ENCODE data around the gene GRIA4.

GRIA4 gene

GRCh38 chr11:105786741-105787140, 176.9 kb downstream of the GRIA4 start:
- H3K4me3 ChIP-seq (ENCODE audit: low read depth in 1 of 2, low read length in 1 of 2) = no peak overlapping the region
- H3K4me1 ChIP-seq (ENCODE audit: control insufficient read depth in 1 of 2, insufficient read depth in 1 of 2, low read depth in 1 of 2, low read length in 1 of 2) = no peaks in the 10 kb centered on the region
- TF ChIP-seq CTCF (IDR thresholded peaks at IDR 0.05) = no peak
- no peak overlapping the region for H3K27ac ChIP-seq
- H3K36me3 ChIP-seq = no peaks in the 10 kb centered on the region
- no peaks in the 10 kb centered on the region for H3K9me3 ChIP-seq
- H3K27me3 ChIP-seq = no peaks in the 10 kb centered on the region

- Histone ChIP-seq H3K4me1 (ENCODE audit: control insufficient read depth in 1 of 2, insufficient read depth in 1 of 2, low read depth in 1 of 2, low read length in 1 of 2) (no peaks in the 10 kb centered on the region), H3K9me3 (no peaks in the 10 kb centered on the region), H3K36me3 (no peaks in the 10 kb centered on the region), H3K4me3 (ENCODE audit: low read depth in 1 of 2, low read length in 1 of 2) (no peak overlapping the region), H3K27me3 (no peaks in the 10 kb centered on the region), H3K27ac (no peak overlapping the region)
- TF ChIP-seq CTCF (IDR thresholded peaks at IDR 0.05) = no peak
Observed at GRCh38 chr11:105789579-105790420, 179.9 kb downstream of the GRIA4 start.

GRCh38 chr11:105790840-105791239, 181.0 kb downstream of the GRIA4 start:
- Histone ChIP-seq H3K27me3 (no peaks in the 10 kb centered on the region), H3K9me3 (no peaks in the 10 kb centered on the region), H3K36me3 (no peaks in the 10 kb centered on the region), H3K4me3 (ENCODE audit: low read depth in 1 of 2, low read length in 1 of 2) (no peak overlapping the region), H3K4me1 (ENCODE audit: control insufficient read depth in 1 of 2, insufficient read depth in 1 of 2, low read depth in 1 of 2, low read length in 1 of 2) (no peaks in the 10 kb centered on the region), H3K27ac (no peak overlapping the region)
- no peak for TF ChIP-seq CTCF (IDR thresholded peaks at IDR 0.05)

GRCh38 chr11:105793092-105793491, 183.2 kb downstream of the GRIA4 start:
- Histone ChIP-seq H3K27ac (no peak overlapping the region), H3K36me3 (no peaks in the 10 kb centered on the region), H3K9me3 (no peaks in the 10 kb centered on the region), H3K27me3 (no peaks in the 10 kb centered on the region), H3K4me1 (ENCODE audit: control insufficient read depth in 1 of 2, insufficient read depth in 1 of 2, low read depth in 1 of 2, low read length in 1 of 2) (no peaks in the 10 kb centered on the region), H3K4me3 (ENCODE audit: low read depth in 1 of 2, low read length in 1 of 2) (no peak overlapping the region)
- no peak for TF ChIP-seq CTCF (IDR thresholded peaks at IDR 0.05)

- Histone ChIP-seq H3K4me1 (ENCODE audit: control insufficient read depth in 1 of 2, insufficient read depth in 1 of 2, low read depth in 1 of 2, low read length in 1 of 2) (no peaks in the 10 kb centered on the region), H3K27me3 (no peaks in the 10 kb centered on the region), H3K4me3 (ENCODE audit: low read depth in 1 of 2, low read length in 1 of 2) (no peak overlapping the region), H3K27ac (no peak overlapping the region), H3K36me3 (no peaks in the 10 kb centered on the region), H3K9me3 (no peaks in the 10 kb centered on the region)
- no peak for TF ChIP-seq CTCF (IDR thresholded peaks at IDR 0.05)
Observed at GRCh38 chr11:105799263-105799662, 189.4 kb downstream of the GRIA4 start.

Data from neutrophil (primary cell).